H1 (cell line): Measurements from ENCODE around the gene SEC62. TPM values are rescaled to one million over a fixed set of nuclear protein-coding genes. Genes with fewer than 3 reads are reported as not detected.

ENCODE experiments used
- ATF3 ChIP-seq: IDR thresholded peaks from 2 replicates; pipeline ENCODE4 v1.6.1; 2011; ENCODE audit warnings: low read depth, mild to moderate bottlenecking, low read length; ENCODE audit not compliant: insufficient read depth
- CTCF ChIP-seq, 3 experiments: IDR thresholded peaks; 1 replicate in 2 of 3; 2 replicates in 1 of 3; pipeline versions ENCODE4 v1.5.1 to v1.6.1; 2011; ENCODE audit warnings: low read length in 3 of 3, mild to moderate bottlenecking in 3 of 3, inconsistent platforms in 2 of 3, low read depth in 1 of 3, moderate library complexity in 1 of 3; ENCODE audit not compliant: insufficient read depth in 1 of 3; ENCODE audit errors: control extremely low read depth in 1 of 3
- FOSL1 ChIP-seq: IDR thresholded peaks from 2 replicates; pipeline ENCODE4 v1.6.1; 2011; ENCODE audit warnings: mild to moderate bottlenecking, low read depth, low read length, moderate library complexity; ENCODE audit not compliant: insufficient read depth
- KDM4A ChIP-seq: IDR thresholded peaks from one replicate; pipeline ENCODE4 v1.7.1; 2012; ENCODE audit warnings: low read depth, mild to moderate bottlenecking, moderate library complexity, low read length, inconsistent platforms; ENCODE audit not compliant: severe bottlenecking
- PHF8 ChIP-seq: fragments of 200-600 bp; sonication (generic); conservative IDR thresholded peaks from 2 replicates; pipeline ENCODE4 v1.7.1; 2012; ENCODE audit warnings: low read depth, mild to moderate bottlenecking, inconsistent platforms, low read length, moderate library complexity
- POLR2AphosphoS5 ChIP-seq: IDR thresholded peaks from 2 replicates; pipeline ENCODE4 v1.6.1; 2011; ENCODE audit warnings: low read depth, low read length
- TAF7 ChIP-seq: optimal IDR thresholded peaks from 2 replicates; pipeline ENCODE3; 2011; ENCODE audit warnings: low read depth, mild to moderate bottlenecking, inconsistent platforms, low read length, moderate library complexity, borderline replicate concordance
- TBP ChIP-seq: IDR thresholded peaks from 2 replicates; pipeline ENCODE4 v1.6.1; 2011; ENCODE audit warnings: low read depth, low read length, improper control_type of control experiment
- polyA plus RNA-seq, 7 experiments: library from polyadenylated mRNA; depleted of rRNA in 3 of 7; stranded (reverse) in 5 of 7; unstranded in 2 of 7; fragments of >200 nt in 5 of 7; fragments of 200-250 nt in 2 of 7; gene quantifications; 1 replicate in 5 of 7; 2 replicates in 1 of 7; 4 replicates in 1 of 7; pipeline versions ENCODE4 v1.2.1 to v1.2.3, GENCODE V29; 2011 to 2013; ENCODE audit warnings: missing spikeins in 2 of 7, mixed read lengths in 2 of 7
- total RNA-seq: library from RNA; stranded (reverse); fragmentation: NEBNext Ultra II Directional; extraction: Animal tissue kit (Norgen Biotek cat#: 25700); gene quantifications from 2 replicates; pipeline ENCODE4 v1.2.1, GENCODE V29; 2021

Gene SEC62
- total and polyA plus RNA-seq, 2 of the 8 experiments (the other 6 are each of a cell fraction or from before 2014, with no cell fraction given), result 67.8 to 113 TPM

- TF ChIP-seq FOSL1 (no peak), TAF7 (peak; percentile 40), POLR2AphosphoS5 (no peak), CTCF (IDR thresholded peaks at IDR 0.05; ENCODE audit: control extremely low read depth in 1 of 3, insufficient read depth in 1 of 3, low read depth in 1 of 3, low read length in 3 of 3) (peak; percentile 78 to 85 (median 83)), ATF3 (0 out of 2 replicates have a peak, but pooled peaks have one; percentile 12), PHF8 (0 out of 2 replicates have a peak, but pooled peaks have one; percentile 2), KDM4A (peak; percentile 81), TBP (no peak)
These were observed 71.1 kb downstream of the SEC62 start, which contains the start of gene GPR160 (continued) for GRCh38 chr3:170037463-170038433.
